A673 (cell line): Measurements from ENCODE around the gene FUCA1. TPM values are rescaled to one million over a fixed set of nuclear protein-coding genes. Genes with fewer than 3 reads are reported as not detected.

Experiments
- BruUV-seq: library from RNA; stranded (reverse); fragments of 400-500 nt; replicated peaks from 2 replicates; lab custom pipeline; 2021; lab: Mats Ljungman, UMichigan
- CTCF ChIA-PET: fragments of 300-600 bp; sonication (Branson Sonifier 250); formaldehyde crosslinking; loops from one replicate; lab custom pipeline; 2022; ENCODE audit warnings: antibody characterized with exemption; lab: Charles Lee
- POLR2A ChIA-PET: fragments of 300-600 bp; sonication (Branson Sonifier 250); formaldehyde crosslinking; loops from one replicate; lab custom pipeline; 2022; ENCODE audit warnings: antibody characterized with exemption; ENCODE audit not compliant: low non-redundant PET; lab: Charles Lee
- DNase-seq: peaks from one replicate; pipeline ENCODE4 v3.0.0-alpha.2; 2015; ENCODE audit warnings: low spot score
- H3K27ac ChIP-seq: fragments of 200-600 bp; sonication (generic); 2 replicates; pipeline ENCODE4 v1.5.1; 2016; ENCODE audit warnings: mixed run types, low read depth, mild to moderate bottlenecking, mixed read lengths, antibody characterized with exemption, low read length; ENCODE audit not compliant: poor library complexity, severe bottlenecking
- H3K27me3 ChIP-seq: fragments of 200-600 bp; sonication (generic); replicated peaks from 2 replicates; pipeline ENCODE4 v1.6.1; 2017; ENCODE audit warnings: mixed run types, low read depth, mild to moderate bottlenecking, mixed read lengths, antibody characterized with exemption, low read length; ENCODE audit not compliant: insufficient read depth, poor library complexity
- H3K36me3 ChIP-seq: fragments of 200-600 bp; sonication (generic); 2 replicates; pipeline ENCODE4 v1.6.1; 2016; ENCODE audit warnings: mixed run types, mild to moderate bottlenecking, mixed read lengths, antibody characterized with exemption, low read length; ENCODE audit not compliant: insufficient read depth, poor library complexity, severe bottlenecking
- H3K4me1 ChIP-seq: fragments of 200-600 bp; sonication (generic); 2 replicates; pipeline ENCODE4 v1.6.1; 2017; ENCODE audit warnings: mixed run types, mild to moderate bottlenecking, mixed read lengths, antibody characterized with exemption, low read length; ENCODE audit not compliant: insufficient read depth, poor library complexity, severe bottlenecking
- H3K4me3 ChIP-seq: fragments of 200-600 bp; sonication (generic); 2 replicates; pipeline ENCODE4 v1.5.1; 2016; ENCODE audit warnings: low read depth, mixed run types, mild to moderate bottlenecking, mixed read lengths, low read length; ENCODE audit not compliant: poor library complexity, severe bottlenecking
- H3K9me3 ChIP-seq: fragments of 200-600 bp; sonication (generic); 2 replicates; pipeline ENCODE4 v1.6.1; 2016; ENCODE audit warnings: mixed run types, low read depth, mild to moderate bottlenecking, mixed read lengths, antibody characterized with exemption, low read length; ENCODE audit not compliant: poor library complexity, severe bottlenecking
- CTCF ChIP-seq: fragments of 300-800, 200-600 bp; sonication (generic); conservative IDR thresholded peaks from 2 replicates; pipeline ENCODE4 v1.5.1; 2017; ENCODE audit warnings: low read depth, mild to moderate bottlenecking, antibody characterized with exemption, low read length, moderate library complexity, mixed read lengths
- EZH2 ChIP-seq: fragments of 200-600 bp; sonication (generic); IDR thresholded peaks from 2 replicates; pipeline ENCODE4 v1.6.1; 2017; ENCODE audit warnings: borderline replicate concordance, low read depth, mild to moderate bottlenecking, mixed read lengths, antibody characterized with exemption, low read length; ENCODE audit not compliant: poor library complexity, severe bottlenecking
- intact Hi-C: fragments of 100-400 bp; cut with micrococcal nuclease; formaldehyde crosslinking; loops from one replicate; pipeline ENCODE4 v1.10.0; 2022; ENCODE audit not compliant: unreplicated experiment
- total RNA-seq: library from RNA; stranded (reverse); gene quantifications from 2 replicates; pipeline ENCODE4 v1.2.3, GENCODE V29; 2021

The FUCA1 gene
- total RNA-seq, 1 experiment from 2014 or later, result 8.9 TPM

DNA sequence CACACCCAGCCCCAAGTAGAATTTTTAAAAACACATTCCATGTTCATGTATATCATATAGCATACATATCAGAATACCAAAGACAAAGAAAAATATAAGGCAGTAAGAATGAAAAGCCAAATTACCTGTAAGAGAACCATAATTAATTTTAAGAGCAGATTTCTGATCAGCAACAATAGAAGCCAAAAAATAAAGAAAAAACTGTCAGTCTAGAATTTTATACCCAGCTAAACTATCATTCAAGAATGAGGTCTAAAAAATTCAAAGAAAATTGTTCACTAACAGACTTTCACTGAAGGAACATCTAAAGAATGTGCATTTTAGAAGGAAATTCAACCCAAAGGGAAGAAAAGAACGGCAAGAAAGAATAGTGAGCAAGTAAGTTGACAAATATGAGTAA, 10.6 kb upstream of the FUCA1 start:
- CTCF ChIA-PET, result no interaction called here
- no peak overlapping the region for H3K4me3 ChIP-seq
- intact Hi-C loops, result no loop called here
- DNase-seq, result no peak
- no peak overlapping the region for H3K27ac ChIP-seq
- BruUV-seq, result no TSS peak
- H3K27me3 ChIP-seq, result no peaks in the 10 kb centered on the region
- no peak for TF ChIP-seq EZH2
- TF ChIP-seq CTCF, result no peak
- no peaks in the 10 kb centered on the region for H3K4me1 ChIP-seq
- H3K9me3 ChIP-seq, result peaks cover 16% of the 10 kb centered on the region
- POLR2A ChIA-PET, result no interaction called here
- no peaks in the 10 kb centered on the region for H3K36me3 ChIP-seq

- ChIA-PET POLR2A (no interaction called here), CTCF (no interaction called here)
- Histone ChIP-seq H3K9me3 (peaks cover 16% of the 10 kb centered on the region), H3K27ac (no peak overlapping the region), H3K4me3 (no peak overlapping the region), H3K27me3 (no peaks in the 10 kb centered on the region), H3K4me1 (no peaks in the 10 kb centered on the region), H3K36me3 (no peaks in the 10 kb centered on the region)
- no peak for DNase-seq
- intact Hi-C loops, result no loop called here
- TF ChIP-seq CTCF (no peak), EZH2 (no peak)
- no TSS peak for BruUV-seq
Observed at GRCh38 chr1:23875382-23875781, 7.3 kb upstream of the FUCA1 start.

GRCh38 chr1:23872421-23872820, 4.3 kb upstream of the FUCA1 start:
- intact Hi-C loops, result no loop called here

More at GRCh38 chr1:23872421-23872820, 4.3 kb upstream of the FUCA1 start:
- no peak for TF ChIP-seq EZH2
- TF ChIP-seq CTCF, result no peak
- DNase-seq, result no peak
- no peaks in the 10 kb centered on the region for H3K9me3 ChIP-seq
- no TSS peak for BruUV-seq
- H3K36me3 ChIP-seq, result no peaks in the 10 kb centered on the region
- no peak overlapping the region for H3K4me3 ChIP-seq
- no peaks in the 10 kb centered on the region for H3K4me1 ChIP-seq
- POLR2A ChIA-PET, result no interaction called here
- no peaks in the 10 kb centered on the region for H3K27me3 ChIP-seq
- CTCF ChIA-PET, result no interaction called here
- H3K27ac ChIP-seq, result no peak overlapping the region
